Measurements from ENCODE around the gene LRRC14B. TPM values are rescaled to one million over a fixed set of nuclear protein-coding genes. Genes with fewer than 3 reads are reported as not detected.
"Not testable (repeated sequence)": the region's sequence is repeated elsewhere in the genome, so short reads cannot be mapped to it uniquely, and the experiment has no call there.

The LRRC14B gene
- total RNA-seq, 1 donor from 2014 or later = 8.5 TPM

- intact Hi-C loops (cut with DNase I); DNase-seq (ENCODE audit: low spot score): not testable (repeated sequence)
Observed at GRCh38 chr5:222951-223715, 31.8 kb downstream of the LRRC14B start.

- DNase-seq (ENCODE audit: low spot score) = no peak
- intact Hi-C loops (cut with DNase I) = no loop called here
Observed at GRCh38 chr5:223791-224190, 32.5 kb downstream of the LRRC14B start.

GRCh38 chr5:225334-225733 is 34.0 kb downstream of the LRRC14B start:
- no peak for DNase-seq (ENCODE audit: low spot score)
- intact Hi-C loops (cut with DNase I) = no loop called here

- DNase-seq (ENCODE audit: low spot score); intact Hi-C loops (cut with DNase I): not testable (repeated sequence)
Observed at GRCh38 chr5:227375-227774, 36.1 kb downstream of the LRRC14B start.

GRCh38 chr5:228886-229285 is 37.6 kb downstream of the LRRC14B start:
- intact Hi-C loops (cut with DNase I) = no loop called here
- DNase-seq (ENCODE audit: low spot score) = no peak

GRCh38 chr5:230711-231110 is 39.4 kb downstream of the LRRC14B start:
- DNase-seq (ENCODE audit: low spot score) = no peak
- intact Hi-C loops (cut with DNase I) = no loop called here

GRCh38 chr5:231661-232060 is 40.4 kb downstream of the LRRC14B start:
- no peak for DNase-seq (ENCODE audit: low spot score)
- intact Hi-C loops (cut with DNase I) = no loop called here

GRCh38 chr5:233426-233825 is 42.1 kb downstream of the LRRC14B start:
- intact Hi-C loops (cut with DNase I); DNase-seq (ENCODE audit: low spot score): not testable (repeated sequence)

GRCh38 chr5:234450-234849 is 43.2 kb downstream of the LRRC14B start:
- DNase-seq (ENCODE audit: low spot score) = no peak
- intact Hi-C loops (cut with DNase I) = no loop called here

GRCh38 chr5:235527-235926 is 44.2 kb downstream of the LRRC14B start:
- DNase-seq (ENCODE audit: low spot score); intact Hi-C loops (cut with DNase I): not testable (repeated sequence)

- intact Hi-C loops (cut with DNase I) = not testable (repeated sequence)
Observed at GRCh38 chr5:237931-238330, 46.6 kb downstream of the LRRC14B start.

GRCh38 chr5:240550-240949 is 49.3 kb downstream of the LRRC14B start:
- intact Hi-C loops (cut with DNase I); DNase-seq (ENCODE audit: low spot score): not testable (repeated sequence)

More at GRCh38 chr5:237931-238330, 46.6 kb downstream of the LRRC14B start:
- not testable (repeated sequence) for DNase-seq (ENCODE audit: low spot score)

GRCh38 chr5:241045-241669 is 49.9 kb downstream of the LRRC14B start:
- intact Hi-C loops (cut with DNase I); DNase-seq (ENCODE audit: low spot score): not testable (repeated sequence)

- intact Hi-C loops (cut with DNase I); DNase-seq (ENCODE audit: low spot score): not testable (repeated sequence)
Observed at GRCh38 chr5:243683-244367, 52.5 kb downstream of the LRRC14B start.

- intact Hi-C loops (cut with DNase I); DNase-seq (ENCODE audit: low spot score): not testable (repeated sequence)
Observed at GRCh38 chr5:245717-246116, 54.4 kb downstream of the LRRC14B start.

Other genes starting within 250 kb of the LRRC14B start
- 0.03 TPM for gene PLEKHG4B, start 99.3 kb upstream of the LRRC14B start, total RNA-seq
- 9.6 TPM for gene CCDC127, start 26.7 kb downstream of the LRRC14B start, total RNA-seq
- gene SDHA, start 26.8 kb downstream of the LRRC14B start, total RNA-seq = 580 TPM
- 39.6 TPM for gene PDCD6, start 80.2 kb downstream of the LRRC14B start, total RNA-seq
- gene AHRR, start 130.2 kb downstream of the LRRC14B start, total RNA-seq = 0.73 TPM